H9 (cell line): ENCODE measurements around the gene HRAS. TPM values are rescaled to one million over a fixed set of nuclear protein-coding genes. Genes with fewer than 3 reads are reported as not detected.

Experiments used
- DNase-seq: peaks from one replicate; pipeline ENCODE4 v3.0.0-alpha.2; 2017
- H2AFZ ChIP-seq: one replicate; pipeline ENCODE4 v1.6.1; 2013; ENCODE audit warnings: mild to moderate bottlenecking, low read length, control low read depth, moderate library complexity
- H2AK5ac ChIP-seq: 2 replicates; pipeline ENCODE4 v1.6.1; 2013; ENCODE audit warnings: low read length, control low read depth, mixed read lengths; ENCODE audit not compliant: insufficient read length
- H2BK120ac ChIP-seq: one replicate; pipeline ENCODE4 v1.6.1; 2013; ENCODE audit warnings: low read depth, mild to moderate bottlenecking, low read length, control low read depth, inconsistent platforms; ENCODE audit not compliant: poor library complexity, severe bottlenecking
- H2BK12ac ChIP-seq: 2 replicates; pipeline ENCODE4 v1.6.1; 2013; ENCODE audit warnings: low read length, control low read depth, mixed read lengths, low read depth; ENCODE audit not compliant: insufficient read length
- H2BK15ac ChIP-seq: 2 replicates; pipeline ENCODE4 v1.6.1; 2013; ENCODE audit warnings: low read depth, low read length, control low read depth
- H2BK20ac ChIP-seq: one replicate; pipeline ENCODE4 v1.6.1; 2013; ENCODE audit warnings: low read depth, mild to moderate bottlenecking, low read length, control low read depth, inconsistent platforms; ENCODE audit not compliant: poor library complexity, severe bottlenecking
- H2BK5ac ChIP-seq: 2 replicates; pipeline ENCODE4 v1.6.1; 2013; ENCODE audit warnings: low read length, control low read depth, mixed read lengths; ENCODE audit not compliant: insufficient read length
- H3K14ac ChIP-seq: 2 replicates; pipeline ENCODE4 v1.6.1; 2013; ENCODE audit warnings: low read length, control low read depth; ENCODE audit not compliant: insufficient read depth
- H3K18ac ChIP-seq: 2 replicates; pipeline ENCODE4 v1.6.1; 2013; ENCODE audit warnings: low read depth, mild to moderate bottlenecking, mixed read lengths, low read length, control low read depth; ENCODE audit not compliant: insufficient read length
- H3K23ac ChIP-seq: 2 replicates; pipeline ENCODE4 v1.6.1; 2013; ENCODE audit warnings: low read length, control low read depth, mixed read lengths, low read depth; ENCODE audit not compliant: insufficient read length
- H3K23me2 ChIP-seq: 2 replicates; pipeline ENCODE4 v1.6.1; 2013; ENCODE audit warnings: low read depth, mild to moderate bottlenecking, mixed read lengths, low read length, control low read depth; ENCODE audit not compliant: insufficient read length, poor library complexity, severe bottlenecking
- H3K27ac ChIP-seq: 2 replicates; pipeline ENCODE4 v1.5.1; 2013; ENCODE audit warnings: low read length, control low read depth, mixed read lengths, low read depth; ENCODE audit not compliant: insufficient read length
- H3K27me3 ChIP-seq: 2 replicates; pipeline ENCODE4 v1.6.1; 2013; ENCODE audit warnings: low read length, control low read depth, inconsistent platforms; ENCODE audit not compliant: insufficient read depth
- H3K4ac ChIP-seq: 2 replicates; pipeline ENCODE4 v1.6.1; 2013; ENCODE audit warnings: low read depth, mild to moderate bottlenecking, control low read depth, inconsistent platforms, low read length, moderate library complexity
- H3K4me1 ChIP-seq: 2 replicates; pipeline ENCODE4 v1.6.1; 2013; ENCODE audit warnings: low read length, control low read depth, inconsistent platforms; ENCODE audit not compliant: insufficient read depth
- H3K4me2 ChIP-seq: 2 replicates; pipeline ENCODE4 v1.6.1; 2013; ENCODE audit warnings: low read length, control low read depth, mixed read lengths; ENCODE audit not compliant: insufficient read length, insufficient read depth
- H3K56ac ChIP-seq: 2 replicates; pipeline ENCODE4 v1.6.1; 2013; ENCODE audit warnings: low read depth, mild to moderate bottlenecking, mixed read lengths, low read length, control low read depth; ENCODE audit not compliant: insufficient read length
- H3K79me1 ChIP-seq: 2 replicates; pipeline ENCODE4 v1.6.1; 2013; ENCODE audit warnings: low read depth, mild to moderate bottlenecking, moderate library complexity, low read length, control low read depth, inconsistent platforms; ENCODE audit not compliant: insufficient read depth, poor library complexity, severe bottlenecking
- H3K79me2 ChIP-seq: 2 replicates; pipeline ENCODE4 v1.6.1; 2013; ENCODE audit warnings: low read length, control low read depth, inconsistent platforms; ENCODE audit not compliant: insufficient read depth
- H3K9ac ChIP-seq: 2 replicates; pipeline ENCODE4 v1.6.1; 2013; ENCODE audit warnings: low read length, control low read depth, mixed read lengths; ENCODE audit not compliant: insufficient read length; ENCODE audit errors: extremely low read depth
- H3K9me3 ChIP-seq: one replicate; pipeline ENCODE4 v1.6.1; 2013; ENCODE audit warnings: low read depth, low read length, inconsistent platforms; ENCODE audit not compliant: control insufficient read depth
- H3T11ph ChIP-seq: one replicate; pipeline ENCODE4 v1.6.1; 2013; ENCODE audit warnings: mild to moderate bottlenecking, low read length, control low read depth, inconsistent platforms
- H4K20me1 ChIP-seq: one replicate; pipeline ENCODE4 v1.6.1; 2013; ENCODE audit not compliant: control insufficient read depth, insufficient read length, insufficient read depth
- H4K5ac ChIP-seq: 2 replicates; pipeline ENCODE4 v1.6.1; 2013; ENCODE audit warnings: low read depth, mild to moderate bottlenecking, mixed read lengths, low read length, control low read depth; ENCODE audit not compliant: insufficient read length
- H4K8ac ChIP-seq: replicated peaks from 2 replicates; pipeline ENCODE4 v1.6.1; 2013; ENCODE audit warnings: low read length, control low read depth, mixed read lengths, low read depth; ENCODE audit not compliant: insufficient read length
- H4K91ac ChIP-seq: 2 replicates; pipeline ENCODE4 v1.6.1; 2013; ENCODE audit warnings: low read depth, mild to moderate bottlenecking, moderate library complexity, mixed read lengths, low read length, control low read depth; ENCODE audit not compliant: insufficient read length
- H3K27ac Mint-ChIP-seq, 3 experiments: 2 replicates in 2 of 3; 3 replicates in 1 of 3; pipeline ENCODE4 v1.8.0; 2020 to 2021; ENCODE audit warnings: mixed read lengths in 3 of 3, mild to moderate bottlenecking in 1 of 3, moderate library complexity in 1 of 3
- H3K27me3 Mint-ChIP-seq: 2 replicates; pipeline ENCODE4 v1.8.0; 2021; ENCODE audit warnings: low read depth, mild to moderate bottlenecking, moderate library complexity, mixed read lengths
- H3K36me3 Mint-ChIP-seq, 3 experiments: 2 replicates in 2 of 3; 3 replicates in 1 of 3; pipeline ENCODE4 v1.8.0; 2020 to 2021; ENCODE audit warnings: low read depth in 3 of 3, mixed read lengths in 3 of 3; ENCODE audit not compliant: insufficient read depth in 1 of 3
- H3K4me1 Mint-ChIP-seq, 2 experiments: 2 replicates each; pipeline ENCODE4 v1.8.0; 2020; ENCODE audit warnings: mixed read lengths in 2 of 2
- H3K4me3 Mint-ChIP-seq, 2 experiments: 2 replicates in 1 of 2; 3 replicates in 1 of 2; pipeline ENCODE4 v1.8.0; 2020 to 2021; ENCODE audit warnings: mild to moderate bottlenecking in 2 of 2, mixed read lengths in 2 of 2, moderate library complexity in 1 of 2
- H3K9me3 Mint-ChIP-seq, 2 experiments: 2 replicates in 1 of 2; 3 replicates in 1 of 2; pipeline ENCODE4 v1.8.0; 2020; ENCODE audit warnings: mild to moderate bottlenecking in 2 of 2, mixed read lengths in 2 of 2, moderate library complexity in 1 of 2
- WGBS: extraction: QIAGEN DNeasy Blood & Tissue Kit; methylation state at CpG from one replicate; pipeline ENCODE4 v1.1.7; 2013; ENCODE audit warnings: missing lambda C conversion rate, low lambda C conversion rate, mixed read lengths; ENCODE audit not compliant: insufficient read length; ENCODE audit errors: extremely low coverage; 5-methylcytosine and 5-hydroxymethylcytosine counted together
- total RNA-seq: library from RNA; stranded (reverse); gene quantifications from 2 replicates; pipeline ENCODE4 v1.2.1, GENCODE V29; 2021
- TF ChIP-seq, protein P1 (sequence below): fragments of 200-600 bp; sonication (generic); conservative IDR thresholded peaks from 3 replicates; pipeline ENCODE4 v1.8.0; 2021; ENCODE audit warnings: antibody characterized with exemption, mild to moderate bottlenecking

The HRAS gene
- total RNA-seq, 1 experiment from 2014 or later: 61.8 TPM

DNA sequence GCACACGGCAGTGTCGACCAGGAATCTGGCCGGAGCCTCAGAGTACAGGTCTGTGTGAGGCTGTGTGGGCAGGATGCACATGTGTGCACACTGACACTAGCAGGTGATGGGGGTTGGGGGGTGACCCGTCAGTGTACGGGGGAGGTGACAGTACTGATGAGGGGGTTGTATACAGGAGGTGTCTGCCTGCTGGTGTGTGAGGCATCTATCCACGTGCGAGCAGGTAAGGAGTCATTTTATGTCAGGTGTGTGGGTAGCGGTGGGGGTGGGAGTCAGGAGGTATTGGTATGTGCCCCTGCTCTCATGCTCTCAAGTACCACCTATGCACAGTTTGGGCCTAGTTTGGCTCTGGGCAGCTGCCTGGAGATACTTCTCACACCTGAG is 36.4 kb upstream of the HRAS start:
- no peaks in the 10 kb centered on the region for H3K9me3 ChIP-seq
- peaks cover under 1% of the 10 kb centered on the region; the same call in 1 of the 2 replicates for H3K79me2 ChIP-seq
- DNase-seq: no peak
- H2BK5ac ChIP-seq: no peak overlapping the region
- Mint-ChIP-seq H3K27me3 (peaks cover 15% of the 10 kb centered on the region), H3K36me3 (no peaks in the 10 kb centered on the region; a peak in 3 of 7 replicates), H3K27ac (no peak overlapping the region; a peak in 1 of 7 replicates), H3K4me1 (peaks cover 30 to 35% of the 10 kb centered on the region in 2 experiments), H3K9me3 (0 out of 5 replicates have a peak, but pooled peaks cover 0 to 2% of the 10 kb centered on the region in 2 experiments), H3K4me3 (peak overlapping the region in 1 of 2 experiments; percentile 1; a peak in 1 of 5 replicates)
- H3K27me3 ChIP-seq: no peaks in the 10 kb centered on the region; the same call in 1 of the 2 replicates
- no peak overlapping the region for H3K14ac ChIP-seq
- H3K23me2 ChIP-seq: peaks cover 14% of the 10 kb centered on the region
- WGBS: no CpG with 5 or more reads among the region's 8 CpGs
- H4K91ac ChIP-seq: no peak overlapping the region
- H3K9ac ChIP-seq: no peak overlapping the region
- no peak overlapping the region for H3K4ac ChIP-seq
- no peak overlapping the region for H2BK120ac ChIP-seq
- no peak overlapping the region for H3K4me2 ChIP-seq
- no peak overlapping the region for H4K5ac ChIP-seq
- H2AFZ ChIP-seq: no peak overlapping the region
- no peak overlapping the region for H3K18ac ChIP-seq
- H2BK15ac ChIP-seq: no peak overlapping the region
- H3K56ac ChIP-seq: no peak overlapping the region
- no peak overlapping the region for H3K27ac ChIP-seq
- H4K8ac ChIP-seq: no peak overlapping the region
- no peak overlapping the region for H2AK5ac ChIP-seq
- TF ChIP-seq, protein P1, sequence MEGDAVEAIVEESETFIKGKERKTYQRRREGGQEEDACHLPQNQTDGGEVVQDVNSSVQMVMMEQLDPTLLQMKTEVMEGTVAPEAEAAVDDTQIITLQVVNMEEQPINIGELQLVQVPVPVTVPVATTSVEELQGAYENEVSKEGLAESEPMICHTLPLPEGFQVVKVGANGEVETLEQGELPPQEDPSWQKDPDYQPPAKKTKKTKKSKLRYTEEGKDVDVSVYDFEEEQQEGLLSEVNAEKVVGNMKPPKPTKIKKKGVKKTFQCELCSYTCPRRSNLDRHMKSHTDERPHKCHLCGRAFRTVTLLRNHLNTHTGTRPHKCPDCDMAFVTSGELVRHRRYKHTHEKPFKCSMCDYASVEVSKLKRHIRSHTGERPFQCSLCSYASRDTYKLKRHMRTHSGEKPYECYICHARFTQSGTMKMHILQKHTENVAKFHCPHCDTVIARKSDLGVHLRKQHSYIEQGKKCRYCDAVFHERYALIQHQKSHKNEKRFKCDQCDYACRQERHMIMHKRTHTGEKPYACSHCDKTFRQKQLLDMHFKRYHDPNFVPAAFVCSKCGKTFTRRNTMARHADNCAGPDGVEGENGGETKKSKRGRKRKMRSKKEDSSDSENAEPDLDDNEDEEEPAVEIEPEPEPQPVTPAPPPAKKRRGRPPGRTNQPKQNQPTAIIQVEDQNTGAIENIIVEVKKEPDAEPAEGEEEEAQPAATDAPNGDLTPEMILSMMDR: no peak
- H3K23ac ChIP-seq: no peak overlapping the region
- no peak overlapping the region for H3T11ph ChIP-seq
- no peaks in the 10 kb centered on the region for H3K4me1 ChIP-seq
- H2BK20ac ChIP-seq: no peak overlapping the region
- no peak overlapping the region for H2BK12ac ChIP-seq
- H4K20me1 ChIP-seq: no peaks in the 10 kb centered on the region
- no peaks in the 10 kb centered on the region for H3K79me1 ChIP-seq
